ENCODE measurements around the gene MRPL46.

- TF ChIP-seq CTCF (IDR thresholded peaks at IDR 0.05; ENCODE audit: borderline replicate concordance, extremely low read depth, low read length, poor library complexity, severe bottlenecking) = no peak
- TF ChIP-seq EZH2 (IDR thresholded peaks at IDR 0.05; ENCODE audit: borderline replicate concordance, low read depth, low read length, severe bottlenecking) = no peak
Observed at GRCh38 chr15:88490036-88490435, 22.8 kb upstream of the MRPL46 start.
